ENCODE measurements around the gene JSRP1.
A peak's percentile ranks its signal among the peaks of the same experiment; 100 is the strongest.

Gene JSRP1

DNA sequence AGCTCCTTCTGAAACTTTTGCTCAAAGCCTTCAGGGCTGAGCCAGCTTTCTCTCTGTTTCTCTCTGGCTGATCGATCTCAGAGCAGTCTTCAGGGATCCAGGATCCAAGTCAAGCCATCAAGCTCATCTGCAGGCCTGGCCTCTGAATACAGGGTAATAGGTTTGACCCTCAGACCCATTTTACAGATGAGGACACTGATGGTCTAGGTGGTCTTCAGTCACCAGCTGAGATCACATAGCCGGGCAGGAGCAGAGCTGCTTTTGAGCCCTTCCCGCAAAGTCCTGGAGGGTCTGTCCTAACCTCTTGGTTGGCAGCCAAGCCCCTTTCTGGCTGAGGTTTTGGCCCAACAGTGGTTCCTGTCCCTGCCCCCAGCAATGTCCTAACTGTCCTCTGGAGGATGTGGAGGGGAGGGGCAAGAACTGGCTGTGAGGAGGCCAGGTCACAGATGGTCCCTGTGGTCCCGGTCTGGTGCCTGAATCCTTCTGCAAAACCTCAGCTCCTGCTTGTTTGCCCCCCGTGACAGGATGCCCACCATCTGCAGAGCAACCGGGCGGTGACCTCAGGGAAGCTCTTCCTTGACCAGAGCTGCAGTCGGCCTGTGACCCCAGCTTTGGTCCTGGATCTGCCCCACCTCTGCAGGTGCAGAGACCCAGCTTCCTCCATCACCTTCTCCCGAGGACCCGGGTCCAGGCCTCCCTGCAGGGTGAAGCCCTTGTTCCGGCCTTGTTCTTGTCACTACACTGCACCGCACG is 31.5 kb upstream of the JSRP1 start:
- no peak for DNase-seq (ENCODE audit: low read depth in 1 of 2, low spot score in 1 of 2)
- no peak overlapping the region for H3K4me3 ChIP-seq (replicated peaks; ENCODE audit: insufficient read depth, low read length)
- H3K27ac ChIP-seq (replicated peaks) = peak overlapping the region; percentile 100
- H3K27me3 ChIP-seq (ENCODE audit: insufficient read depth, poor library complexity, severe bottlenecking) = no peaks in the 10 kb centered on the region
- TF ChIP-seq, protein P1, sequence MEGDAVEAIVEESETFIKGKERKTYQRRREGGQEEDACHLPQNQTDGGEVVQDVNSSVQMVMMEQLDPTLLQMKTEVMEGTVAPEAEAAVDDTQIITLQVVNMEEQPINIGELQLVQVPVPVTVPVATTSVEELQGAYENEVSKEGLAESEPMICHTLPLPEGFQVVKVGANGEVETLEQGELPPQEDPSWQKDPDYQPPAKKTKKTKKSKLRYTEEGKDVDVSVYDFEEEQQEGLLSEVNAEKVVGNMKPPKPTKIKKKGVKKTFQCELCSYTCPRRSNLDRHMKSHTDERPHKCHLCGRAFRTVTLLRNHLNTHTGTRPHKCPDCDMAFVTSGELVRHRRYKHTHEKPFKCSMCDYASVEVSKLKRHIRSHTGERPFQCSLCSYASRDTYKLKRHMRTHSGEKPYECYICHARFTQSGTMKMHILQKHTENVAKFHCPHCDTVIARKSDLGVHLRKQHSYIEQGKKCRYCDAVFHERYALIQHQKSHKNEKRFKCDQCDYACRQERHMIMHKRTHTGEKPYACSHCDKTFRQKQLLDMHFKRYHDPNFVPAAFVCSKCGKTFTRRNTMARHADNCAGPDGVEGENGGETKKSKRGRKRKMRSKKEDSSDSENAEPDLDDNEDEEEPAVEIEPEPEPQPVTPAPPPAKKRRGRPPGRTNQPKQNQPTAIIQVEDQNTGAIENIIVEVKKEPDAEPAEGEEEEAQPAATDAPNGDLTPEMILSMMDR (IDR thresholded peaks at IDR 0.05; ENCODE audit: insufficient read depth, low read length) = no peak
- TF ChIP-seq GABPA (IDR thresholded peaks at IDR 0.05; ENCODE audit: low read depth) (no peak), SPI1 (IDR thresholded peaks at IDR 0.05; ENCODE audit: borderline replicate concordance, low read depth) (no peak), POLR2AphosphoS5 (IDR thresholded peaks at IDR 0.05; ENCODE audit: low read depth) (no peak)
- TF ChIP-seq, protein P2, sequence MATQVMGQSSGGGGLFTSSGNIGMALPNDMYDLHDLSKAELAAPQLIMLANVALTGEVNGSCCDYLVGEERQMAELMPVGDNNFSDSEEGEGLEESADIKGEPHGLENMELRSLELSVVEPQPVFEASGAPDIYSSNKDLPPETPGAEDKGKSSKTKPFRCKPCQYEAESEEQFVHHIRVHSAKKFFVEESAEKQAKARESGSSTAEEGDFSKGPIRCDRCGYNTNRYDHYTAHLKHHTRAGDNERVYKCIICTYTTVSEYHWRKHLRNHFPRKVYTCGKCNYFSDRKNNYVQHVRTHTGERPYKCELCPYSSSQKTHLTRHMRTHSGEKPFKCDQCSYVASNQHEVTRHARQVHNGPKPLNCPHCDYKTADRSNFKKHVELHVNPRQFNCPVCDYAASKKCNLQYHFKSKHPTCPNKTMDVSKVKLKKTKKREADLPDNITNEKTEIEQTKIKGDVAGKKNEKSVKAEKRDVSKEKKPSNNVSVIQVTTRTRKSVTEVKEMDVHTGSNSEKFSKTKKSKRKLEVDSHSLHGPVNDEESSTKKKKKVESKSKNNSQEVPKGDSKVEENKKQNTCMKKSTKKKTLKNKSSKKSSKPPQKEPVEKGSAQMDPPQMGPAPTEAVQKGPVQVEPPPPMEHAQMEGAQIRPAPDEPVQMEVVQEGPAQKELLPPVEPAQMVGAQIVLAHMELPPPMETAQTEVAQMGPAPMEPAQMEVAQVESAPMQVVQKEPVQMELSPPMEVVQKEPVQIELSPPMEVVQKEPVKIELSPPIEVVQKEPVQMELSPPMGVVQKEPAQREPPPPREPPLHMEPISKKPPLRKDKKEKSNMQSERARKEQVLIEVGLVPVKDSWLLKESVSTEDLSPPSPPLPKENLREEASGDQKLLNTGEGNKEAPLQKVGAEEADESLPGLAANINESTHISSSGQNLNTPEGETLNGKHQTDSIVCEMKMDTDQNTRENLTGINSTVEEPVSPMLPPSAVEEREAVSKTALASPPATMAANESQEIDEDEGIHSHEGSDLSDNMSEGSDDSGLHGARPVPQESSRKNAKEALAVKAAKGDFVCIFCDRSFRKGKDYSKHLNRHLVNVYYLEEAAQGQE (IDR thresholded peaks at IDR 0.05; ENCODE audit: insufficient replicate concordance, low read depth) = no peak

DNA sequence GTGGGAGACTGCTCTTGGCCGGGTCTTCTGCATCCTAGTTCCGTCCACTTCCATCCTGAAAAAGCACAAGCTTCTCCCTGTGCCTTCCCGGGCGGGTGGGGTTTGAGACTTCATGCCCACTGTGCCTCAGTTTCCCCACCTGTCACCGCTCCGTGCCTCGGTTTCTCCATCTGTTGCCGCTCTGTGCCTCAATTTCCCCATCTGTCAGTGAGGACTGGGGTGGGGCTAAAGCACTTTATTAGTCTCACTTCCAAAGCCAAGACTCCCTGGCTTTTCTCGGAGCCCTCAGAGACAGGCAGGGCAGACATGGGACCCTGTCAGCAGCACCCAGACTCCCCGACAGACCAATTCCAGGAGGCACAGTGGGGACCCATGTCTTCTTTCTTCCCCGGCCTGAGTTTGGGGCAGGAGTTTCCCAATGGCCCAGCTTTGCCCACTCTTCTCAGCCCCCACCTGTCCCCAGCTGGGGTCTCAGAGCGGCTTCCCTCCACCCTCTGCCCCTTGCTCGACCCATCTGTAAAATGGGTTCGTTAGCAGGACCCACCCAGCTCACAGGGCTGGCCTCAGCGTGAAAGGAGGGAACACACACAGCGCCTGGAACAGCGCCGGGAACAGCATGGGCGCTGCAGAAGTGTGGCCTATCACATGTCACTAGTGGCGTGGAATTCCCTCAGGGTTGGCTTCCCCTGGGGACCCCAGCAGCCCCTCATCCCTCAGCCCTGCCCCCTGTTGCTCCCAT is 30.4 kb upstream of the JSRP1 start:
- Histone ChIP-seq H3K27ac (replicated peaks) (no peak overlapping the region), H3K27me3 (ENCODE audit: insufficient read depth, poor library complexity, severe bottlenecking) (no peaks in the 10 kb centered on the region), H3K4me3 (replicated peaks; ENCODE audit: insufficient read depth, low read length) (no peak overlapping the region)
- TF ChIP-seq SPI1 (IDR thresholded peaks at IDR 0.05; ENCODE audit: borderline replicate concordance, low read depth) (no peak), POLR2AphosphoS5 (IDR thresholded peaks at IDR 0.05; ENCODE audit: low read depth) (no peak), GABPA (IDR thresholded peaks at IDR 0.05; ENCODE audit: low read depth) (no peak)
- TF ChIP-seq, protein P1 (IDR thresholded peaks at IDR 0.05; ENCODE audit: insufficient read depth, low read length) = no peak
- TF ChIP-seq, protein P2 (IDR thresholded peaks at IDR 0.05; ENCODE audit: insufficient replicate concordance, low read depth) = no peak
- DNase-seq (ENCODE audit: low read depth in 1 of 2, low spot score in 1 of 2) = no peak

DNA sequence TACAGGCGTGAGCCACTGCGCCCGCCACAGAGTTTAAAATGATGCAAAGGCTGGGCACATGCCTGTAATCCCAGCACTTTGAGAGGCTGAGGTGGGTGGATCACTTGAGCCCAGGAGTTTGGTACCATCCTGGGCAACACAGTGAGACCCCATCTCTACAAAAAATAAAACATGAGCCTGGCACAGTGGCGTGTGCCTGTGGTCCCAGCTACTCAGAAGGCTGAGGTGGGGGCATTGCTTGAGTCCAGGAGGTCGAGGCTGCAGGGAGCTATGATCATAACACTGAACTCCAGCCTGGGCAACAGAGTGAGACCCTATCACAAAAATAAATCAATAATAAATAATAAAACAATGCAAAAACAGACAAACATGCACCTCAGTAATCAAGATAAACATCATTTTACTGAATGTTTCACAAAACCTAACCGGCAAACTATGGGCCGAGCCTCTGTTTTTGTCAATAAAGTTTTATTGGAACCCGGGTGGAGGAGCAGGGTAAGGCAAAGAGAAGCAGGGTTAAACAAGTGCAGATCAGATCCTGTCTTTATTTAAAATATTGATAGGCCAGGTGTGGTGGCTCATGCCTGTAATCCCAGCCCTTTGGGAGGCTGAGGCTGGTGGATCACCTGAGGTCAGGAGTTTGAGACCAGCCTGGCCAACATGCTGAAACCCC is 27.8 kb upstream of the JSRP1 start:
- H3K4me3 ChIP-seq (replicated peaks; ENCODE audit: insufficient read depth, low read length) = no peak overlapping the region
- no peaks in the 10 kb centered on the region for H3K27me3 ChIP-seq (ENCODE audit: insufficient read depth, poor library complexity, severe bottlenecking)
- no peak for TF ChIP-seq POLR2AphosphoS5 (IDR thresholded peaks at IDR 0.05; ENCODE audit: low read depth)
- TF ChIP-seq, protein P1 (IDR thresholded peaks at IDR 0.05; ENCODE audit: insufficient read depth, low read length) = no peak
- no peak for DNase-seq (ENCODE audit: low read depth in 1 of 2, low spot score in 1 of 2)
- no peak overlapping the region for H3K27ac ChIP-seq (replicated peaks)
